MV-4-11 (cell line): Measurements from ENCODE around the gene HDAC5.

Experiments
- DNase-seq: peaks from one replicate; lab custom pipeline; 2025; lab: John Stamatoyannopoulos, UW

Gene HDAC5

GRCh38 chr17:44029736-44030135 lies 93.7 kb downstream of the HDAC5 start:
- DNase-seq = no peak
